Tongue (tissue), 1 donor: ENCODE measurements around the gene ARID5A. TPM values are rescaled to one million over a fixed set of nuclear protein-coding genes. Genes with fewer than 3 reads are reported as not detected.

Source experiments
- total RNA-seq: library from RNA; depleted of rRNA; stranded (reverse); fragments of >200 nt; gene quantifications from one replicate; pipeline ENCODE4 v1.2.3, GENCODE V29; 2014

ARID5A gene
- total RNA-seq, 1 donor from 2014 or later: 21.1 TPM

Other genes starting within 250 kb of the ARID5A start
- gene SNRNP200, start 231.2 kb upstream of the ARID5A start, total RNA-seq: 66.6 TPM
- gene ITPRIPL1, start 211.4 kb upstream of the ARID5A start, total RNA-seq: 6.3 TPM
- 4.6 TPM for gene NCAPH, start 201.0 kb upstream of the ARID5A start, total RNA-seq
- 2.7 TPM for gene NEURL3, start 31.4 kb upstream of the ARID5A start, total RNA-seq
- 45.2 TPM for gene KANSL3, start 101.6 kb downstream of the ARID5A start, total RNA-seq
- under 0.01 TPM for gene FER1L5, start 106.0 kb downstream of the ARID5A start, total RNA-seq
- 41.5 TPM for gene LMAN2L, start 203.3 kb downstream of the ARID5A start, total RNA-seq
- gene CNNM4, start 224.2 kb downstream of the ARID5A start, total RNA-seq: 39.2 TPM